Chondrocyte (in vitro differentiated cells): ENCODE measurements around the gene SYTL3. TPM values are rescaled to one million over a fixed set of nuclear protein-coding genes. Genes with fewer than 3 reads are reported as not detected.
A peak's percentile ranks its signal among the peaks of the same experiment; 100 is the strongest.

ENCODE experiments used
- DNase-seq: peaks from one replicate; pipeline ENCODE4 v3.0.0; 2021; ENCODE audit warnings: mixed read lengths, low spot score
- H3K27ac Mint-ChIP-seq: one replicate; pipeline ENCODE4 v1.8.0; 2021; ENCODE audit warnings: mild to moderate bottlenecking, moderate library complexity, mixed read lengths; ENCODE audit not compliant: unreplicated experiment
- H3K27me3 Mint-ChIP-seq: 2 replicates; pipeline ENCODE4 v1.8.0; 2021; ENCODE audit warnings: low read depth, mixed read lengths
- H3K36me3 Mint-ChIP-seq: 2 replicates; pipeline ENCODE4 v1.8.0; 2021; ENCODE audit warnings: low read depth, mixed read lengths
- H3K4me1 Mint-ChIP-seq: 2 replicates; pipeline ENCODE4 v1.8.0; 2021; ENCODE audit warnings: low read depth, mild to moderate bottlenecking, mixed read lengths
- H3K4me3 Mint-ChIP-seq: one replicate; pipeline ENCODE4 v1.8.0; 2021; ENCODE audit warnings: mild to moderate bottlenecking, moderate library complexity, mixed read lengths; ENCODE audit not compliant: unreplicated experiment
- H3K9me3 Mint-ChIP-seq: 2 replicates; pipeline ENCODE4 v1.8.0; 2021; ENCODE audit warnings: low read depth, mixed read lengths
- total RNA-seq: library from RNA; stranded (reverse); gene quantifications from 3 replicates; pipeline ENCODE4 v1.2.1, GENCODE V29; 2021
- TF ChIP-seq, protein P1 (sequence below): fragments of 200-600 bp; sonication (generic); IDR thresholded peaks from 2 replicates; pipeline ENCODE4 v1.5.0; 2021; ENCODE audit warnings: antibody characterized with exemption, mild to moderate bottlenecking, moderate library complexity

Gene SYTL3
- total RNA-seq, 1 donor from 2014 or later, result 1.4 TPM

DNA sequence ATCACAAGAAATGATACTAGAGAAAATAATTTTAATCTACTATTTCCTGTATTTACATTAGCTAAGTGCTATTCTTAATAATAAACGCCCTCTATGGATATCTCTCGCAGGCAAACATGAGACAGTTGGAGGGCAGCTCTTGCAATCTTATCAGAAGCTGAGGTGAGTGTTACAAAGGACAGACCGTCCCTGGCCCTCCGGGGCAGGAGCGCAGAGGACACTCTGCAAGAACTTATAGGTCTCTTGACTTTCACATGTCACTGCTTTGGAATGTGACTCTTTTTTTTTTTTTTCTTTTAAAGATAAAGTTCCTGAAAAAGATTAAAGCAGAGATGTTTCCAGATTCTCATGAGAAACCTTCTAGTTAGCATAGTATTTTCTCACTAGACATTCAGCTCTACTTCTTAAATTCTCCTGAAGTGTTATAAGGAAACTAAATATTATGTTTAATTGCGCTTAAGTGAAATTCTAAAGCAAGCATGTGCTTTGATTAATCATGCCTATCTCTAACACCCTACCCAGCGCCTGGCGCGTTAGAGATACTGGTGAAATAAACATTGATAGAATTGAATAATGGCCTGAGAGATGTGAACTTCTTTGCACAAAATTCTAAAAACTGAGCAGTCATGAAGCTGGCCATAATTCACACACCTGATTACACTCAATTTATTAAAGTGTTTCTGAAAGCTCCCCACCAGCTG lies 57.4 kb downstream of the SYTL3 start:
- DNase-seq, result no peak
- Mint-ChIP-seq H3K9me3 (no peaks in the 10 kb centered on the region), H3K4me1 (peaks cover 36% of the 10 kb centered on the region), H3K4me3 (peak overlapping the region; percentile 52), H3K36me3 (no peaks in the 10 kb centered on the region), H3K27me3 (no peaks in the 10 kb centered on the region), H3K27ac (peak overlapping the region; percentile 96)
- TF ChIP-seq, protein P1, sequence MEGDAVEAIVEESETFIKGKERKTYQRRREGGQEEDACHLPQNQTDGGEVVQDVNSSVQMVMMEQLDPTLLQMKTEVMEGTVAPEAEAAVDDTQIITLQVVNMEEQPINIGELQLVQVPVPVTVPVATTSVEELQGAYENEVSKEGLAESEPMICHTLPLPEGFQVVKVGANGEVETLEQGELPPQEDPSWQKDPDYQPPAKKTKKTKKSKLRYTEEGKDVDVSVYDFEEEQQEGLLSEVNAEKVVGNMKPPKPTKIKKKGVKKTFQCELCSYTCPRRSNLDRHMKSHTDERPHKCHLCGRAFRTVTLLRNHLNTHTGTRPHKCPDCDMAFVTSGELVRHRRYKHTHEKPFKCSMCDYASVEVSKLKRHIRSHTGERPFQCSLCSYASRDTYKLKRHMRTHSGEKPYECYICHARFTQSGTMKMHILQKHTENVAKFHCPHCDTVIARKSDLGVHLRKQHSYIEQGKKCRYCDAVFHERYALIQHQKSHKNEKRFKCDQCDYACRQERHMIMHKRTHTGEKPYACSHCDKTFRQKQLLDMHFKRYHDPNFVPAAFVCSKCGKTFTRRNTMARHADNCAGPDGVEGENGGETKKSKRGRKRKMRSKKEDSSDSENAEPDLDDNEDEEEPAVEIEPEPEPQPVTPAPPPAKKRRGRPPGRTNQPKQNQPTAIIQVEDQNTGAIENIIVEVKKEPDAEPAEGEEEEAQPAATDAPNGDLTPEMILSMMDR, result no peak

GRCh38 chr6:158707821-158708195 lies 58.0 kb downstream of the SYTL3 start:
- peak overlapping the region; percentile 55 for H3K4me3 Mint-ChIP-seq
- no peak for DNase-seq
- TF ChIP-seq, protein P1, result no peak

GRCh38 chr6:158708239-158708638 lies 58.4 kb downstream of the SYTL3 start:
- Mint-ChIP-seq H3K4me3 (peak overlapping the region; percentile 55), H3K4me1 (peaks cover 36% of the 10 kb centered on the region)

More at GRCh38 chr6:158707821-158708195, 58.0 kb downstream of the SYTL3 start:
- no peaks in the 10 kb centered on the region for H3K27me3 Mint-ChIP-seq
- H3K9me3 Mint-ChIP-seq, result no peaks in the 10 kb centered on the region
- peaks cover 36% of the 10 kb centered on the region for H3K4me1 Mint-ChIP-seq
- peak overlapping the region; percentile 96 for H3K27ac Mint-ChIP-seq
- H3K36me3 Mint-ChIP-seq, result no peaks in the 10 kb centered on the region

DNA sequence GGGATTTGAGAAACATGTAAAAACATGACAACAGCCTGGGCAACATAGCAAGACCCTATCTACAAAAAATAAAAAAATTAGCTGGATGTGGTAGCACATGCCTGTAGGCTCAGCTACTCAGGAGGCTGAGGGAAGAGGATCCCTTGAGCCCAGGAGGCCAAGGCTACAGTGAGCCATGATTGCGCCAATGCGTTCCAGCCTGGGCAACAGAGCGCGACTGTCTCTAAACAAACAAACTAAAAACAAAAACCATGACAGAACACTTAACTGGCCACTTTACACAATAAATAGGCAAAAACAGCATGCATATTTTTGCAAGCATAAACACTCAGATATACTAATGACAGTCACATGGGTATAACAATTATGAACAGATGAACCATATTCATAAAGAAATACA lies 60.0 kb downstream of the SYTL3 start:
- H3K27ac Mint-ChIP-seq, result no peak overlapping the region
- H3K4me3 Mint-ChIP-seq, result no peak overlapping the region
- H3K27me3 Mint-ChIP-seq, result no peaks in the 10 kb centered on the region
- H3K4me1 Mint-ChIP-seq, result peaks cover 29% of the 10 kb centered on the region
- TF ChIP-seq, protein P1, result no peak
- no peak for DNase-seq
- no peaks in the 10 kb centered on the region for H3K9me3 Mint-ChIP-seq
- no peaks in the 10 kb centered on the region for H3K36me3 Mint-ChIP-seq

More at GRCh38 chr6:158708239-158708638, 58.4 kb downstream of the SYTL3 start:
- H3K27ac Mint-ChIP-seq, result peak overlapping the region; percentile 96
- DNase-seq, result no peak
- H3K9me3 Mint-ChIP-seq, result no peaks in the 10 kb centered on the region
- no peaks in the 10 kb centered on the region for H3K36me3 Mint-ChIP-seq
- TF ChIP-seq, protein P1, result peak; percentile 43
- no peaks in the 10 kb centered on the region for H3K27me3 Mint-ChIP-seq

- Mint-ChIP-seq H3K9me3 (no peaks in the 10 kb centered on the region), H3K27me3 (no peaks in the 10 kb centered on the region), H3K27ac (no peak overlapping the region), H3K4me1 (peaks cover 25% of the 10 kb centered on the region), H3K4me3 (no peak overlapping the region), H3K36me3 (no peaks in the 10 kb centered on the region)
- DNase-seq, result no peak
- TF ChIP-seq, protein P1, result no peak
These were observed 61.4 kb downstream of the SYTL3 start for GRCh38 chr6:158711264-158711663.
